Breast epithelium (tissue), 3 donors: Measurements from ENCODE around the gene AGPAT1.

Experiments
- CTCF ChIP-seq, 3 donors: fragments of 450-650 bp; IDR thresholded peaks; one replicate each; pipeline ENCODE4 v1.5.1; 2016 to 2017; ENCODE audit warnings: antibody characterized with exemption in 3 of 3, mild to moderate bottlenecking in 3 of 3, moderate library complexity in 3 of 3
- POLR2A ChIP-seq: fragments of 450-650 bp; IDR thresholded peaks from one replicate; pipeline ENCODE4 v1.6.1; 2016; ENCODE audit warnings: antibody characterized with exemption, mild to moderate bottlenecking, moderate library complexity

- TF ChIP-seq CTCF (IDR thresholded peaks at IDR 0.05), result no peak
- no peak for TF ChIP-seq POLR2A
These were observed 5.3 kb upstream of the AGPAT1 start for GRCh38 chr6:32181148-32181702.
